ENCODE measurements around the gene NXPE4.

NXPE4 gene

DNA sequence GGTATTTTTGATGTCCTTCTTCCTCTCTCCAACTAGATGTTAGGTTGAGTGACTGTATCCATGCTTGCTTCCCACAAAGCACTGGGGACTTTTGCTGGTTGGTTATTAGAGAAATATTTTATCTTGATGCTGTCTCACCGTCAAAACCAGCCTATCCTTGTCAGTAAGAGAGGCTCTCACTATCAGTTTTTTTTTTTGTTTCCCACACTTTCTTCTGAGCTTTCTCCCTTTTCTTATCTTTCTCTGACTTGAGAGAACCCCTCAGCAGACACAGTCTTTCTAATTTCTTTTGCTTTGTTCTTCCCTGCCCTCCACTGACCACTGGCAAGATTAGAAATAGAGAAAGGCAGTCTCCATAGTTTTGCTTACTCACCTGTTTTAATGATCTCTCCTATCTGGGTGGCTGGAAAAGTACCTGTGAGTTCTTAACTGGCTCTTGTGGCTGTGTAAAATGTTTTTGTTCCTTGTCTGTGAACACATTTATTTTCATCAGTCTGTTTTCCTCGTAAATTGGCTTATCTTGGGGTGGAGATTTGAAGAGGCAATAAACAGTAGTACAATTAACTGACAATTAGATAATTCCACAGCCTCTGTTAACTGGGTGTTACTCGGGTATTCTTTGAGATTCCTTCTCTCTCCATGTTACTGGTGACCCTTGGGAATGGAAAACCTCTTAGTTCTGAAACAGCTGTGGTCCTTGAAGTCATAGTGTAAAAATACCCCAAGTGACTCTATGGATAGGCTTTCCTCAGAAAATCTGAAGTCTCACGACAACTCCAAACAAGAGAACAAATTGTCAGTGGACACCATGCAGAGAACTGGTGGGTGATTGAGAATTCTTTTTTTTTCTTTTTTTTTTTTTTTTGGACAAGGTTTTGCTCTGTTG, 35.9 kb downstream of the NXPE4 start, which contains the start of gene NXPE1:
Gene NXPE1 (minus strand): TSS at position 457 of the 886 bp plus-strand sequence. CDS start 8,680 bp downstream, outside the sequence.
- no peak for DNase-seq

DNA sequence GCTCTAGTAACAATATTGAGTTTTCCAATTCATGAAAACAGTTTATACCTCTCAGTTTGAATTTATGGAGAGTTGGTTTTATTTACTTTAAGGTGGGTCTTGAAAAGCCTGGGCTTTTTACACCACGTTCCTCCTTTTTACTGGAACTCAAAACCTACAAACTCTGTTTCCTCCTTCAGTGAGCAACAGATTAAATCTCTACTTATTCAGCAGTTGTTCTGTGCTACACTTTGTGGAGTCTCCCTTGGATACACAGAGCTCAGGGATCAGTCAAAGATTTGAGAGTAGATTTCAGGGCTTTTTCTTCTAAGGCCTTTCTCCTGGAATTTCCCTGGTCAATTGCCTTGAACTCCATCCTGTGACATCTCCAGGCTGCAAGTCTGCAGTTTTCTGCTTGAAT, 39.5 kb downstream of the NXPE4 start:
- DNase-seq: no peak

DNA sequence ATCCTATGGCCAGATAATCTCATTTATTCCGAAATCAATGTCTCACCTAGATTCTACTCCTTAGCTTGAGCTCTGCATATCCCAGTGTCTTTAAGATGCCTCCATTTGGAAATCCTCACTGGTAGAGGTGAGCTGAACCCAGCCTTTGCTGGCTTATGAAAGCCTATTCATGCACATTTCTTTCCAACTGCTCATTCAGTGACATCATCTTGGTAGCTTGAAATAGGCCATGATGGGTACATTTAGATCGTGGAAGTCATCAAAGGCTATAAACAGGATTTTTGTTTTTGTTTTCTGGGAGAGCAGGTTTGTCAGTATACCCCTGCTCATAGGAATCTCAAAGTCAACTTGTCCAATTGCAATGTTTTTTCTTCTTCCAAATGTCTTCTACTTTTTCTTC, 41.9 kb downstream of the NXPE4 start:
- DNase-seq: no peak

DNA sequence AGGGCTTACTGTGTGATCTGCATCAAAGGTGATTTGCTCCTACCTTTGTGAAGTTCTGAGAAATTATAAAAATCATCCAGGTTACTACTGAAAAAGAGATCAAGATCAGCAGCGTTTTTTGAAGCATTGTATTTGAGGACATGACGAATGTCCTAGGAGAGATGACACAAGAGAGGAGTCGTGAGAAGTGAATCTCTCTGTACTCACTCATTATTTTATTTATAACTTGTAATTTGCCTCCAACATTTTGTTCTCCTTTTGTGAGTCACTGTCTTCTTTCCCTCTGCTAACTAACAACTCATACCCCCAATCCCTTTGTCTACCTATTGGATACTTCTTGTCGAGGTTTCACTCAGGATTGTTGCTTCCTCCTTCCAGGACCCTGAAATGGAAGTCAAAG, 44.5 kb downstream of the NXPE4 start:
- DNase-seq: no peak

DNA sequence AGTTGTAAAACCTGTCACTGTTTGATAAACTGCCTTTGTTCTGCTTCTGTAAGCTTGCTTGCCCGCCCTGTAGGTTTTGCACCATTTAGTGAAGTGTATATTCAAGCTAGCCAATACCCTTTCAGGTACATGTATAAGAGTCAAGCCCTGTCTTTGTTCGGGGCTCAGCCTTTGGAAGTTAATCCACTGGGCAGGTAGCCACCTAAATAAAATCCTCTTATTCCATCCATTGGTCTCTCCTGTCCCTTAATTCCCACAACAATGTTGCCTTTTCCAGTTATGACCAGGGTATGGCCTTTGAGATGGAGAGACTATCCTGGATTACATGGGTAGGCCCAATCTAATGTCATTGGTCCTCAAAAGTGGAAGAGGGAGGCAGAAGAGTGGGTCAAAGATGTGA, 69.9 kb downstream of the NXPE4 start:
- DNase-seq: no peak

DNA sequence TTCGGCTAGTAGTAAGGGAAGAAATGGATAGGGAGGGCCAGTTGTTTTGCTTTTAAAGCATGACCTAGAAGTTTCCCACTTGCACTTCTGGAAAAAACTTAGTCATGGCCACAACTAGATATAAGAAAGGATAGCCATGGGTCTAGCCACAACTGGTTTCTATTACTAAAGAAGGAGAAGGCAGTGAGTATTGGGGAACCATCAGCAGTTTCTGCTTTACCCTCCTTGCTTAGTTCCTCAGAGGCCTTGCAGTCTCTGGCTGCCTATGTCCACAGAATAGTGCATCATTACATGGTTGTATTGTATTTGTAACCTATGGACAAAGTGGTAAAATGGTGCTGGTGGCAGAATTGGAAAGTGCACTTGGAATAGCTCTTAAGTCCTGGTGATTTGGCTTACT, 71.5 kb downstream of the NXPE4 start:
- DNase-seq: no peak

DNA sequence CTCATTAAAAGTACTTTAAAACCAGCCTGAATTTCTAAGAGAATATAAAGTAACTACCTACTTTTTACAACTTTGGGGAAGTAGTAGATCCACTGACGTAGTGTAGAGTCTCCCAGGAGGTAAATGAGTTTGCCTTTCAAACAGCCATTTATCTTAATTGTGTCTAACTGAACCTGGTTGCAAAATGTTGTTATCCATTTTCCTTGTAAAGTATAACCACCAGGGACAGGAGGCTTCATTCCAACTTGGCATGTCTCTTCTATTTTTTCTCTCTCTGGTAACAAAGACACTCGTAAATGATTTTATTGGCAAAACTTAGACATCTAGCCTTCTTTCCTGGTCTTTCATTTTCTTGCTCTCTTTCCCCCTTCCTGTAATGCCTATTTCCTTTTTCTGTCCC, 72.8 kb downstream of the NXPE4 start:
- DNase-seq: no peak

All from DMS79 (cell line).